Fibroblast of skin of scalp (primary cell): ENCODE data around the gene FAM228B.

Source experiments
- DNase-seq: peaks from one replicate; pipeline ENCODE4 v3.0.0-alpha.2; 2013

Gene FAM228B

GRCh38 chr2:24205131-24205530 is 81.9 kb downstream of the FAM228B start:
- no peak for DNase-seq

- DNase-seq: no peak
Observed at GRCh38 chr2:24206242-24206641, 83.0 kb downstream of the FAM228B start.

- DNase-seq: no peak
Observed at GRCh38 chr2:24206714-24207113, 83.4 kb downstream of the FAM228B start.

GRCh38 chr2:24207359-24207758 is 84.1 kb downstream of the FAM228B start:
- no peak for DNase-seq

GRCh38 chr2:24208490-24208889 is 85.2 kb downstream of the FAM228B start:
- DNase-seq: no peak

GRCh38 chr2:24209389-24210105 is 86.3 kb downstream of the FAM228B start:
- DNase-seq: no peak

- DNase-seq: no peak
Observed at GRCh38 chr2:24210106-24210455, 86.8 kb downstream of the FAM228B start.

GRCh38 chr2:24210723-24211122 is 87.5 kb downstream of the FAM228B start:
- DNase-seq: no peak

- no peak for DNase-seq
Observed at GRCh38 chr2:24211408-24211807, 88.1 kb downstream of the FAM228B start.

GRCh38 chr2:24214880-24215279 is 91.6 kb downstream of the FAM228B start:
- no peak for DNase-seq
